RWPE2 (cell line): Measurements from ENCODE around the gene HIPK2.

Experiments
- ATAC-seq: fragments of 200-7000 bp; cut with Tn5 transposase; 3 replicates; pipeline ENCODE4 v1.9.1; 2021; ENCODE audit warnings: low read depth
- DNase-seq: peaks from one replicate; pipeline ENCODE4 v3.0.0-alpha.2; 2020; ENCODE audit warnings: low spot score
- H3K27ac ChIP-seq: fragments of 450-650 bp; 2 replicates; pipeline ENCODE4 v1.5.1; 2017; ENCODE audit warnings: mild to moderate bottlenecking; ENCODE audit not compliant: poor library complexity, severe bottlenecking
- H3K27me3 ChIP-seq: fragments of 250-450 bp; sonication (Bioruptor Pico); 2 replicates; pipeline ENCODE4 v1.5.1; 2021; ENCODE audit warnings: mild to moderate bottlenecking, moderate library complexity; ENCODE audit not compliant: insufficient read depth, poor library complexity, severe bottlenecking
- H3K36me3 ChIP-seq: fragments of 250-450 bp; sonication (Bioruptor Pico); 2 replicates; pipeline ENCODE4 v1.5.1; 2020; ENCODE audit warnings: low read depth, mild to moderate bottlenecking, moderate library complexity
- H3K4me1 ChIP-seq: fragments of 250-450 bp; sonication (Bioruptor Pico); 2 replicates; pipeline ENCODE4 v1.5.1; 2021; ENCODE audit warnings: mild to moderate bottlenecking, moderate library complexity; ENCODE audit not compliant: insufficient read depth, poor library complexity, severe bottlenecking
- H3K4me3 ChIP-seq: fragments of 250-450 bp; sonication (Bioruptor Pico); 2 replicates; pipeline ENCODE4 v1.5.1; 2021; ENCODE audit warnings: mild to moderate bottlenecking, moderate library complexity; ENCODE audit not compliant: severe bottlenecking
- H3K9me3 ChIP-seq: fragments of 250-450 bp; sonication (Bioruptor Pico); 2 replicates; pipeline ENCODE4 v1.5.1; 2021; ENCODE audit warnings: mild to moderate bottlenecking, moderate library complexity; ENCODE audit not compliant: severe bottlenecking
- CTCF ChIP-seq: fragments of 450-650 bp; IDR thresholded peaks from one replicate; pipeline ENCODE4 v1.5.1; 2017; ENCODE audit warnings: mild to moderate bottlenecking, moderate library complexity; ENCODE audit not compliant: poor library complexity, severe bottlenecking

Gene HIPK2

GRCh38 chr7:139598642-139599041 lies 179.2 kb downstream of the HIPK2 start:
- Histone ChIP-seq H3K27me3 (no peaks in the 10 kb centered on the region), H3K36me3 (peaks cover 90% of the 10 kb centered on the region), H3K27ac (no peak overlapping the region), H3K4me1 (no peaks in the 10 kb centered on the region), H3K4me3 (no peak overlapping the region), H3K9me3 (no peaks in the 10 kb centered on the region)
- DNase-seq, result no peak
- TF ChIP-seq CTCF, result no peak
- no peak for ATAC-seq

GRCh38 chr7:139597028-139597427 lies 180.8 kb downstream of the HIPK2 start:
- DNase-seq (no peak), ATAC-seq (no peak)
- no peaks in the 10 kb centered on the region for H3K4me1 ChIP-seq
- H3K36me3 ChIP-seq, result peaks cover 94% of the 10 kb centered on the region
- H3K9me3 ChIP-seq, result no peaks in the 10 kb centered on the region
- no peak overlapping the region for H3K4me3 ChIP-seq
- no peaks in the 10 kb centered on the region for H3K27me3 ChIP-seq
- H3K27ac ChIP-seq, result no peak overlapping the region
- TF ChIP-seq CTCF, result no peak

GRCh38 chr7:139596626-139597025 lies 181.2 kb downstream of the HIPK2 start:
- no peak for TF ChIP-seq CTCF
- Histone ChIP-seq H3K4me1 (no peaks in the 10 kb centered on the region), H3K36me3 (peaks cover 94% of the 10 kb centered on the region), H3K27me3 (no peaks in the 10 kb centered on the region), H3K9me3 (no peaks in the 10 kb centered on the region), H3K4me3 (no peak overlapping the region), H3K27ac (no peak overlapping the region)
- ATAC-seq (no peak), DNase-seq (no peak)

GRCh38 chr7:139595806-139596205 lies 182.0 kb downstream of the HIPK2 start:
- ATAC-seq (no peak), DNase-seq (no peak)
- Histone ChIP-seq H3K9me3 (no peaks in the 10 kb centered on the region), H3K27ac (no peak overlapping the region), H3K36me3 (peaks cover 94% of the 10 kb centered on the region), H3K27me3 (no peaks in the 10 kb centered on the region), H3K4me1 (no peaks in the 10 kb centered on the region), H3K4me3 (no peak overlapping the region)
- TF ChIP-seq CTCF, result no peak

- DNase-seq (no peak), ATAC-seq (no peak)
- Histone ChIP-seq H3K27ac (no peak overlapping the region), H3K36me3 (peaks cover 90% of the 10 kb centered on the region), H3K4me3 (no peak overlapping the region), H3K9me3 (no peaks in the 10 kb centered on the region), H3K4me1 (no peaks in the 10 kb centered on the region), H3K27me3 (no peaks in the 10 kb centered on the region)
- TF ChIP-seq CTCF, result no peak
These were observed 182.8 kb downstream of the HIPK2 start for GRCh38 chr7:139594911-139595476.
